SK-N-MC (cell line): ENCODE results near the gene UBE3B.

Experiments
- EZH2 ChIP-seq: fragments of 200-600 bp; sonication (generic); IDR thresholded peaks from one replicate; pipeline ENCODE4 v1.6.1; 2017; ENCODE audit warnings: antibody characterized with exemption
- POLR2AphosphoS5 ChIP-seq: IDR thresholded peaks from 2 replicates; pipeline ENCODE4 v1.6.1; 2012; ENCODE audit warnings: mild to moderate bottlenecking, low read depth, low read length, borderline replicate concordance

DNA sequence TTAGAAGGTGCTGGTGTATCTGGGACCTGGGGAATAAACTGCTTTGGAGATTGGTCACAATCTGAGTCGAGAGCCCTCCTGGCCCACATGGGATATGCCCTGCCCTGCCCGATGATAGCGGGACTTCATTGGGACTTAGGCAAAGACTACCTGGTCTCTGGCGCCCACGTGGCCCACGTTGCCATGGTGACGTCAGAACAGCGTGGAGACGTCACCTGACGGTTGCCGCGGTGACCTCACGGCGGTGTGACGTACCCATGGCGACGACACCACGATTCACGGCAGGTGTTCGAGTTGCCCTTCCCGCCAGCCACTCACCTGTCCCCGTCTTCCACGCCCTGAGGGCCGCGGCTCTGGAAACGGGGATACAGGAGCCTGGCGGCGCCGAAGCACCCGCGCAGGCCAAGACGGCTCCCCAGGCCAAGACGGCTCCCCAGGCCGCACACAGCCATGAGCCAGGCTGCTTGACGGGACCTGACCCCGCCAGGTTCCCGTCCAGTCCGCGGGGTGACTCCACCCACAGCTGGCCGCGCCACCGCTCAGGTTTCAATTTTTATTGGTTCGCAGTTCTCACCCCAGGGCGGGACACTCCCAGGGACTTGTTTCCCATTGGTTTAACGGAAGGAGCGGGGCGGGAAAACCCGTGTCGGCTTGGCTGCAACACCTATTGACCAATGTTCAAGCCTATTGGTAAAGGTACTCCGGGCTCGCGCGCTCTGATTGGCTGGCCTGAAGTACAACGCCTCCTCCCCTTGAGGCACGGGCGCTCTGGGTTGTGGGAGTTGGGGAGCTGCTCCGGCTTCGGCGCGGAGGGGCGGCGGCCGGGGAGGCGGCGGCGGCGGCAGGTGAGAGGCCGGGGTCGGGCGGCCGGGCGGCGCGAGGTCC lies 95.8 kb downstream of the UBE3B start, which contains the start of the genes MMAB and MVK:
- peak; percentile 84 for TF ChIP-seq POLR2AphosphoS5
- no peak for TF ChIP-seq EZH2
